ENCODE measurements around the gene TMEM62. TPM values are rescaled to one million over a fixed set of nuclear protein-coding genes. Genes with fewer than 3 reads are reported as not detected.

Gene TMEM62
- total RNA-seq, 2 donors from 2014 or later, result 10.4 to 16.0 TPM

DNA sequence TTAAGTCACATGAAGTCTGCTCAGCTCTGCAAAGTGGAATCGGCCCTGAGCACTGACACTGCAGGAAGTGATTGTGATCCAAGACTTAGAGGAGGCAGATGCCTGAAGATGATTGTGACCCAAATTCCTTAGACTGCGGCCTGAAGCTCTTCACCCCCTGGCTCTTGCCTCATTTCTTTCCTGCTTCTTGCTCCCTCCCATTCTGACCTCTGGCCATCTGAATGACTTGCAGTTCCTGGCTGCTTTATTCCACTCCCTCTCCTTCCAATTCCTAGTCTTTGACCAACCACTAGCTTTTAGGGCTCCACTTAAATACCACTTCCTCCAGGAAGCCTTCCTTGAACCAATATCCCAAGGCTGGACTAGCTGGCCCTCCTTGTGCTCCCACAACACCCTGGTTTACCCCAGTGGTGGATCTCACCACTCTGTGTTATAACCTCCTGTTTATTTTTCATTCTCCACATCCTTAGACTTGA lies 97.3 kb downstream of the TMEM62 start:
- no peak for DNase-seq (ENCODE audit: low spot score in 2 of 2)
- Mint-ChIP-seq H3K9me3 (no peaks in the 10 kb centered on the region), H3K36me3 (no peaks in the 10 kb centered on the region), H3K27ac (no peak overlapping the region)
- ATAC-seq, result no peak

- DNase-seq (ENCODE audit: low spot score in 2 of 2) (peak in 1 of 2 donors; percentile 31), ATAC-seq (no peak)
- H3K36me3 Mint-ChIP-seq, result no peaks in the 10 kb centered on the region
- no peaks in the 10 kb centered on the region for H3K9me3 Mint-ChIP-seq
- no peak overlapping the region for H3K27ac Mint-ChIP-seq
Measured at GRCh38 chr15:43232289-43232874, 99.0 kb downstream of the TMEM62 start.

Other genes starting within 250 kb of the TMEM62 start
- gene TTBK2, start 212.8 kb upstream of the TMEM62 start, total RNA-seq, result 10 to 100 TPM; 13.5 to 17.1 TPM
- 10 to 100 TPM; 31.0 to 32.1 TPM for gene UBR1, start 27.5 kb upstream of the TMEM62 start, total RNA-seq
- 10 to 100 TPM; 61.7 to 62.7 TPM for gene CCNDBP1, start 51.8 kb downstream of the TMEM62 start, total RNA-seq
- gene EPB42, start 87.4 kb downstream of the TMEM62 start, total RNA-seq, result not detected
- gene TGM5, start 133.3 kb downstream of the TMEM62 start, total RNA-seq, result under 1 TPM in 1 of 2 donors, not detected in 1; 0.45 TPM
- gene TGM7, start 168.7 kb downstream of the TMEM62 start, total RNA-seq, result not detected
- 10 to 100 TPM in 1 of 2 donors, 1 to 10 TPM in 1; 4.4 to 11.1 TPM for gene LCMT2, start 197.0 kb downstream of the TMEM62 start, total RNA-seq
- gene ZSCAN29, start 237.5 kb downstream of the TMEM62 start, total RNA-seq, result 10 to 100 TPM; 17.0 to 22.7 TPM
- 10 to 100 TPM; 40.1 to 45.0 TPM for gene TUBGCP4, start 237.5 kb downstream of the TMEM62 start, total RNA-seq

Data from activated naive CD4-positive, alpha-beta T cell treated with anti-CD3 and anti-CD28 coated beads, Interleukin-2, amount 50 U/mL, for 72 hours (primary cell).